IMR-90 (cell line): ENCODE measurements around the gene CYP19A1. TPM values are rescaled to one million over a fixed set of nuclear protein-coding genes. Genes with fewer than 3 reads are reported as not detected.

ENCODE experiments used
- ATAC-seq: fragments of 200-7000 bp; cut with Tn5 transposase; 2 replicates; pipeline ENCODE4 v1.9.1; 2020; ENCODE audit warnings: low read depth, mild to moderate bottlenecking, moderate library complexity
- BruUV-seq: library from RNA; stranded (reverse); fragments of 400-500 nt; replicated peaks from 2 replicates; lab custom pipeline; 2021; lab: Mats Ljungman, UMichigan
- CTCF ChIA-PET: fragments of 300-600 bp; formaldehyde crosslinking; extraction: SDS; loops from one replicate; lab custom pipeline; 2021; ENCODE audit warnings: antibody characterized with exemption; lab: Yijun Ruan, JAX
- POLR2A ChIA-PET: fragments of 300-600 bp; sonication (Branson Sonifier 250); formaldehyde crosslinking; loops from one replicate; lab custom pipeline; 2022; ENCODE audit warnings: antibody characterized with exemption; ENCODE audit not compliant: unreplicated experiment; lab: Charles Lee
- DNase-seq: peaks from one replicate; pipeline ENCODE4 v3.0.0; 2013
- H2AFZ ChIP-seq: replicated peaks from 2 replicates; pipeline ENCODE3; 2013; ENCODE audit warnings: low read length, mild to moderate bottlenecking; ENCODE audit not compliant: poor library complexity
- H2AK5ac ChIP-seq: 2 replicates; pipeline ENCODE4 v1.6.1; 2013; ENCODE audit warnings: low read depth, low read length, inconsistent platforms
- H2AK9ac ChIP-seq: replicated peaks from 2 replicates; pipeline ENCODE3; 2013; ENCODE audit warnings: mild to moderate bottlenecking, low read depth, low read length, moderate library complexity; ENCODE audit not compliant: poor library complexity
- H2BK120ac ChIP-seq: 2 replicates; pipeline ENCODE4 v1.6.1; 2013; ENCODE audit warnings: low read depth, low read length, inconsistent platforms
- H2BK15ac ChIP-seq: 3 replicates; pipeline ENCODE4 v1.6.1; 2013; ENCODE audit warnings: low read depth, low read length, inconsistent platforms
- H2BK20ac ChIP-seq: 2 replicates; pipeline ENCODE4 v1.6.1; 2013; ENCODE audit warnings: low read depth, mild to moderate bottlenecking, inconsistent platforms, low read length, moderate library complexity
- H2BK5ac ChIP-seq: 2 replicates; pipeline ENCODE4 v1.6.1; 2013; ENCODE audit warnings: mild to moderate bottlenecking, low read depth, low read length, inconsistent platforms; ENCODE audit not compliant: poor library complexity, severe bottlenecking
- H3K14ac ChIP-seq: replicated peaks from 2 replicates; pipeline ENCODE4 v1.6.1; 2013; ENCODE audit warnings: low read depth, low read length, inconsistent platforms
- H3K18ac ChIP-seq: 2 replicates; pipeline ENCODE4 v1.6.1; 2013; ENCODE audit warnings: low read depth, low read length, control low read depth
- H3K23ac ChIP-seq: 2 replicates; pipeline ENCODE4 v1.6.1; 2013; ENCODE audit warnings: low read depth, low read length, inconsistent platforms
- H3K27ac ChIP-seq: 2 replicates; pipeline ENCODE4 v1.5.1; 2013; ENCODE audit warnings: mild to moderate bottlenecking, control low read depth, low read length; ENCODE audit not compliant: insufficient read depth
- H3K27me3 ChIP-seq: 2 replicates; pipeline ENCODE4 v1.6.1; 2013; ENCODE audit warnings: low read length; ENCODE audit not compliant: control insufficient read depth, insufficient read depth
- H3K36me3 ChIP-seq: 2 replicates; pipeline ENCODE4 v1.6.1; 2013; ENCODE audit warnings: low read length, mixed read lengths; ENCODE audit not compliant: control insufficient read depth, insufficient read depth
- H3K4ac ChIP-seq: 2 replicates; pipeline ENCODE4 v1.6.1; 2013; ENCODE audit warnings: low read depth, low read length, inconsistent platforms
- H3K4me1 ChIP-seq: 2 replicates; pipeline ENCODE4 v1.6.1; 2013; ENCODE audit warnings: low read length, mixed read lengths; ENCODE audit not compliant: control insufficient read depth, insufficient read depth
- H3K4me2 ChIP-seq: 2 replicates; pipeline ENCODE4 v1.6.1; 2013; ENCODE audit warnings: low read depth, mild to moderate bottlenecking, control low read depth, low read length, moderate library complexity
- H3K4me3 ChIP-seq: 2 replicates; pipeline ENCODE4 v1.5.1; 2013; ENCODE audit warnings: low read depth, mild to moderate bottlenecking, control low read depth, low read length, moderate library complexity; ENCODE audit not compliant: insufficient read depth
- H3K56ac ChIP-seq: 2 replicates; pipeline ENCODE4 v1.6.1; 2013; ENCODE audit warnings: low read length, inconsistent platforms; ENCODE audit not compliant: insufficient read depth; ENCODE audit errors: extremely low read depth
- H3K79me1 ChIP-seq, 2 experiments: 2 replicates each; pipeline ENCODE4 v1.6.1; 2013; ENCODE audit warnings: low read length in 2 of 2, inconsistent platforms in 1 of 2, low read depth in 1 of 2
- H3K9ac ChIP-seq: 2 replicates; pipeline ENCODE4 v1.6.1; 2013; ENCODE audit warnings: low read depth, low read length, control low read depth
- H3K9me1 ChIP-seq: 2 replicates; pipeline ENCODE4 v1.6.1; 2013; ENCODE audit warnings: low read length, inconsistent platforms; ENCODE audit not compliant: insufficient read depth
- H3K9me3 ChIP-seq: 2 replicates; pipeline ENCODE4 v1.6.1; 2013; ENCODE audit warnings: low read length; ENCODE audit not compliant: control insufficient read depth, insufficient read depth
- H4K20me1 ChIP-seq: 2 replicates; pipeline ENCODE4 v1.6.1; 2013; ENCODE audit warnings: low read length, inconsistent platforms; ENCODE audit not compliant: insufficient read depth
- H4K5ac ChIP-seq: 2 replicates; pipeline ENCODE4 v1.6.1; 2013; ENCODE audit warnings: mild to moderate bottlenecking, low read depth, low read length, control low read depth
- H4K8ac ChIP-seq, 2 experiments: 2 replicates each; pipeline ENCODE4 v1.6.1; 2013; ENCODE audit warnings: low read depth in 2 of 2, low read length in 2 of 2, control low read depth in 1 of 2, inconsistent platforms in 1 of 2
- H4K91ac ChIP-seq: 2 replicates; pipeline ENCODE4 v1.6.1; 2013; ENCODE audit warnings: low read depth, low read length, inconsistent platforms; ENCODE audit not compliant: insufficient read depth
- BHLHE40 ChIP-seq: fragments of 150-350 bp; IDR thresholded peaks from 2 replicates; pipeline ENCODE4 v1.6.1; 2016; ENCODE audit warnings: mild to moderate bottlenecking, low read depth, low read length
- CEBPB ChIP-seq: IDR thresholded peaks from 2 replicates; pipeline ENCODE4 v1.6.1; 2012; ENCODE audit warnings: low read depth, low read length, improper control_type of control experiment
- CHD1 ChIP-seq: IDR thresholded peaks from 2 replicates; pipeline ENCODE4 v1.6.1; 2012; ENCODE audit warnings: low read depth, low read length, improper control_type of control experiment
- FOS ChIP-seq: fragments of 150-350 bp; IDR thresholded peaks from 2 replicates; pipeline ENCODE4 v1.6.1; 2016; ENCODE audit warnings: low read depth, low read length
- MAFK ChIP-seq: IDR thresholded peaks from 2 replicates; pipeline ENCODE4 v1.6.1; 2012; ENCODE audit warnings: low read depth, low read length, improper control_type of control experiment
- MAZ ChIP-seq: IDR thresholded peaks from 2 replicates; pipeline ENCODE4 v1.6.1; 2012; ENCODE audit warnings: low read depth, mild to moderate bottlenecking, low read length, improper control_type of control experiment, moderate library complexity, borderline replicate concordance
- MXI1 ChIP-seq: IDR thresholded peaks from 2 replicates; pipeline ENCODE4 v1.6.1; 2012; ENCODE audit warnings: low read depth, mild to moderate bottlenecking, low read length, moderate library complexity, borderline replicate concordance
- NFE2L2 ChIP-seq: fragments of 150-350 bp; IDR thresholded peaks from 2 replicates; pipeline ENCODE4 v1.6.1; 2016; ENCODE audit warnings: low read depth, mild to moderate bottlenecking, low read length
- POLR2A ChIP-seq: IDR thresholded peaks from 2 replicates; pipeline ENCODE4 v1.6.1; 2012; ENCODE audit warnings: mild to moderate bottlenecking, low read depth, low read length
- RAD21 ChIP-seq: IDR thresholded peaks from 2 replicates; pipeline ENCODE4 v1.6.1; 2012; ENCODE audit warnings: low read length, improper control_type of control experiment
- RCOR1 ChIP-seq: IDR thresholded peaks from 2 replicates; pipeline ENCODE4 v1.6.1; 2012; ENCODE audit warnings: mild to moderate bottlenecking, low read length, improper control_type of control experiment; ENCODE audit not compliant: insufficient replicate concordance
- RFX5 ChIP-seq: IDR thresholded peaks from 2 replicates; pipeline ENCODE4 v1.8.0; 2012; ENCODE audit warnings: low read depth, mild to moderate bottlenecking, low read length, moderate library complexity
- SMC3 ChIP-seq: fragments of 150-350 bp; IDR thresholded peaks from 2 replicates; pipeline ENCODE4 v1.6.1; 2016; ENCODE audit warnings: low read depth, mild to moderate bottlenecking, antibody characterized with exemption, low read length, moderate library complexity
- WGBS, 2 experiments: methylation state at CpG; one replicate each; pipeline versions ENCODE4 v1.1.5 to v1.1.7; 2013; ENCODE audit warnings: missing lambda C conversion rate in 2 of 2; ENCODE audit not compliant: insufficient read length in 1 of 2; ENCODE audit errors: extremely low coverage in 2 of 2; 5-methylcytosine and 5-hydroxymethylcytosine counted together
- dilution Hi-C: fragments of 300-500 bp; cut with HindIII; formaldehyde crosslinking; loops from one replicate; pipeline ENCODE4 v1.14.3; 2018; ENCODE audit warnings: low sequenced_read_pairs; ENCODE audit not compliant: unreplicated experiment
- in situ Hi-C: fragments of 300-500 bp; cut with MboI; formaldehyde crosslinking; loops from 3 replicates; pipeline ENCODE4 v1.14.3; 2019; ENCODE audit warnings: low sequenced_read_pairs, inconsistent platforms, mixed read lengths
- intact Hi-C: fragments of 100-400 bp; cut with micrococcal nuclease; formaldehyde crosslinking; loops from 2 replicates; pipeline ENCODE4 v1.10.0; 2022
- polyA plus RNA-seq, 3 experiments: library from polyadenylated mRNA; depleted of rRNA; stranded (reverse); fragments of >200 nt; gene quantifications; 2 replicates each; pipeline ENCODE4 v1.2.3, GENCODE V29; 2012; ENCODE audit warnings: low replicate concordance in 1 of 3
- total RNA-seq: library from RNA; depleted of rRNA; stranded (reverse); fragments of >200 nt; gene quantifications from 2 replicates; pipeline ENCODE4 v1.2.3, GENCODE V29; 2012
- TF ChIP-seq, protein P1 (sequence below): fragments of 150-350 bp; IDR thresholded peaks from 2 replicates; pipeline ENCODE4 v1.6.1; 2016; ENCODE audit warnings: low read depth, mild to moderate bottlenecking, low read length, moderate library complexity, borderline replicate concordance
- TF ChIP-seq, protein P2 (sequence below): conservative IDR thresholded peaks from 2 replicates; pipeline ENCODE4 v1.5.1; 2012; ENCODE audit warnings: mild to moderate bottlenecking, low read depth, low read length, improper control_type of control experiment
- TF ChIP-seq, protein P3 (sequence below): fragments of 150-350 bp; IDR thresholded peaks from 2 replicates; pipeline ENCODE4 v1.6.1; 2017; ENCODE audit warnings: mild to moderate bottlenecking, antibody characterized with exemption, low read length, low read depth

CYP19A1 gene
- total and polyA plus RNA-seq, 2 of the 4 experiments (the other 2 are of a cell fraction): not detected

DNA sequence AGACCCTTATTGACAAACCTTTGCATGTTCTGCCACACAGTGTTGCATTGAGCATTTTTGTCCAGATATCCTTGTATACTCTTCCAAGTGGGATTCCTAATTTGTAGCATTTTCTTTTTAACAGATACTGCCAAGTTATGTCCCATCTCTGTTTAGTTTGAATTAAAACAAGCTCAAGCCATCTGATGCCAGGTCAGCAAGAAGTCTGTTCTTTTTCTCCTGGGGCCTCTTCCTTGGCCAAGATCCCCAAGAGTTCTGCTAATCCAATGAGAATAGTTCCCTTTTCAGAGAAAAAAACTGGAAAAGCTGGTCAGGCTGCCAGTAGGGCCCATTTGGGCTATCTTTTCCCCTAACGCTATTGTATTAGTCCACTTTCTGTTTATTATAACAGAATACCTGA is 32.9 kb upstream of the CYP19A1 start:
- dilution Hi-C loops (no loop called here), intact Hi-C loops (no loop called here), in situ Hi-C loops (no loop called here)
- Histone ChIP-seq H3K4ac (no peak overlapping the region), H3K56ac (no peak overlapping the region), H2BK15ac (no peak overlapping the region), H4K20me1 (peaks cover 11% of the 10 kb centered on the region; the same call in 1 of the 2 replicates), H3K9me1 (peaks cover 10% of the 10 kb centered on the region), H4K5ac (no peak overlapping the region), H2BK20ac (no peak overlapping the region; the same call in 1 of the 2 replicates), H3K36me3 (no peaks in the 10 kb centered on the region), H3K4me2 (no peak overlapping the region), H3K9me3 (no peaks in the 10 kb centered on the region), H3K14ac (no peak overlapping the region), H2AK5ac (no peak overlapping the region), H3K23ac (no peak overlapping the region), H3K27ac (no peak overlapping the region), H3K27me3 (no peaks in the 10 kb centered on the region), H2BK5ac (no peak overlapping the region), H3K18ac (no peak overlapping the region), H3K79me1 (no peaks in the 10 kb centered on the region), H3K4me1 (peaks cover 23% of the 10 kb centered on the region), H3K4me3 (no peak overlapping the region), H2BK120ac (no peak overlapping the region), H4K8ac (no peak overlapping the region), H3K9ac (no peak overlapping the region), H2AFZ (no peak overlapping the region), H4K91ac (no peak overlapping the region), H2AK9ac (no peak overlapping the region)
- ChIA-PET POLR2A (no interaction called here), CTCF (interaction anchor here (1.0 to 1.3 kb wide), 2 partner anchors 10 to 90 kb away, joined by 3 read pairs; no protein-coding TSS in a partner anchor)
- ATAC-seq: no peak
- BruUV-seq: no TSS peak
- TF ChIP-seq, protein P1, sequence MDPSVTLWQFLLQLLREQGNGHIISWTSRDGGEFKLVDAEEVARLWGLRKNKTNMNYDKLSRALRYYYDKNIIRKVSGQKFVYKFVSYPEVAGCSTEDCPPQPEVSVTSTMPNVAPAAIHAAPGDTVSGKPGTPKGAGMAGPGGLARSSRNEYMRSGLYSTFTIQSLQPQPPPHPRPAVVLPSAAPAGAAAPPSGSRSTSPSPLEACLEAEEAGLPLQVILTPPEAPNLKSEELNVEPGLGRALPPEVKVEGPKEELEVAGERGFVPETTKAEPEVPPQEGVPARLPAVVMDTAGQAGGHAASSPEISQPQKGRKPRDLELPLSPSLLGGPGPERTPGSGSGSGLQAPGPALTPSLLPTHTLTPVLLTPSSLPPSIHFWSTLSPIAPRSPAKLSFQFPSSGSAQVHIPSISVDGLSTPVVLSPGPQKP: no peak
- TF ChIP-seq, protein P2, sequence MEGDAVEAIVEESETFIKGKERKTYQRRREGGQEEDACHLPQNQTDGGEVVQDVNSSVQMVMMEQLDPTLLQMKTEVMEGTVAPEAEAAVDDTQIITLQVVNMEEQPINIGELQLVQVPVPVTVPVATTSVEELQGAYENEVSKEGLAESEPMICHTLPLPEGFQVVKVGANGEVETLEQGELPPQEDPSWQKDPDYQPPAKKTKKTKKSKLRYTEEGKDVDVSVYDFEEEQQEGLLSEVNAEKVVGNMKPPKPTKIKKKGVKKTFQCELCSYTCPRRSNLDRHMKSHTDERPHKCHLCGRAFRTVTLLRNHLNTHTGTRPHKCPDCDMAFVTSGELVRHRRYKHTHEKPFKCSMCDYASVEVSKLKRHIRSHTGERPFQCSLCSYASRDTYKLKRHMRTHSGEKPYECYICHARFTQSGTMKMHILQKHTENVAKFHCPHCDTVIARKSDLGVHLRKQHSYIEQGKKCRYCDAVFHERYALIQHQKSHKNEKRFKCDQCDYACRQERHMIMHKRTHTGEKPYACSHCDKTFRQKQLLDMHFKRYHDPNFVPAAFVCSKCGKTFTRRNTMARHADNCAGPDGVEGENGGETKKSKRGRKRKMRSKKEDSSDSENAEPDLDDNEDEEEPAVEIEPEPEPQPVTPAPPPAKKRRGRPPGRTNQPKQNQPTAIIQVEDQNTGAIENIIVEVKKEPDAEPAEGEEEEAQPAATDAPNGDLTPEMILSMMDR: no peak
- no peak for TF ChIP-seq SMC3
- TF ChIP-seq, protein P3, sequence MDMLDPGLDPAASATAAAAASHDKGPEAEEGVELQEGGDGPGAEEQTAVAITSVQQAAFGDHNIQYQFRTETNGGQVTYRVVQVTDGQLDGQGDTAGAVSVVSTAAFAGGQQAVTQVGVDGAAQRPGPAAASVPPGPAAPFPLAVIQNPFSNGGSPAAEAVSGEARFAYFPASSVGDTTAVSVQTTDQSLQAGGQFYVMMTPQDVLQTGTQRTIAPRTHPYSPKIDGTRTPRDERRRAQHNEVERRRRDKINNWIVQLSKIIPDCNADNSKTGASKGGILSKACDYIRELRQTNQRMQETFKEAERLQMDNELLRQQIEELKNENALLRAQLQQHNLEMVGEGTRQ: no peak
- TF ChIP-seq POLR2A: no peak
- no peak for TF ChIP-seq RCOR1
- TF ChIP-seq CHD1: no peak
- no peak for TF ChIP-seq RFX5
- no peak for TF ChIP-seq CEBPB
- no peak for TF ChIP-seq NFE2L2
- TF ChIP-seq MAZ: no peak
- no peak for TF ChIP-seq BHLHE40
- TF ChIP-seq FOS: no peak
- no peak for TF ChIP-seq RAD21
- no peak for TF ChIP-seq MXI1
- no peak for TF ChIP-seq MAFK
- no peak for DNase-seq
- no CpG with 5 or more reads among the region's 1 CpG for WGBS, 2 experiments
